GM18909 (cell line): ENCODE data around the gene HGF.

ENCODE experiments used
- ATAC-seq: cut with Tn5 transposase; IDR thresholded peaks from one replicate; pipeline ENCODE4 v1.9.1; 2021; ENCODE audit warnings: mild to moderate bottlenecking; ENCODE audit not compliant: unreplicated experiment, poor library complexity

Gene HGF

DNA sequence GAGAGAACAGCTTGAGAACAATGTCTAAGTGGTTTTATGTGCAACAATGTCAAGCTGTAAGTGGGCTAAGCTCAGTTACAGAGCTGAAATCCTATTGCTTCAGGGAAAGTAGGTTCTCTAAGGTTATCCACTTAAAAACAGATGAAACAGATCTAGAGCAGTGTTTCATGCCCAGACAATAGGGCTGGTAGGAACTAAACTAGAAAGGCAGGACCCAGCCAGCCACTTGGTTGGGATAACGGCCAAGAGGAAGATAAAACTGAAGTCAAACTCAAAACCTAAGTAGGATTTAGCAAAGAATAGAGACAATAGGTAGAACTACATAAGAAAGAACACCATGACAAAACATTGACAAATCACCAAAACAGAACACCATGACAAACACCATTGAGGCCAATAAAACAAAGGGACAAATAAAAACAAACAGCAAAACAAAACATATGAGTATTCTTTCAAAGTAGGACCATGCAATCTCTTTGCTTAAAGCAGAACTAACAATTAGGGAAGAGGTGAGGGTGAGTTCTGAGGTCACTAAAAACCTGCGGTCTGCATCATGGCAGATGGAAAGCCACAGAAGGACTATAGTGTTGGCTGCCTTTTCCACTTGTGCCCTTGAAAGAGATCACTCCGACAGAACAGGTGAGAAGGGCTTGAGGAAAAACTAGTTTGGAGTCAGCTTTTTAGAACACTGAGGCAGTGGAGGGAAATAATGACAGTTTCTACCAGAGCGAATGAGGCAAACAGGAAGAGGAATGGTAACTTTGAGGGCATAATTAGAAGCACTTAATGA lies 81.0 kb downstream of the HGF start:
- ATAC-seq: no peak

DNA sequence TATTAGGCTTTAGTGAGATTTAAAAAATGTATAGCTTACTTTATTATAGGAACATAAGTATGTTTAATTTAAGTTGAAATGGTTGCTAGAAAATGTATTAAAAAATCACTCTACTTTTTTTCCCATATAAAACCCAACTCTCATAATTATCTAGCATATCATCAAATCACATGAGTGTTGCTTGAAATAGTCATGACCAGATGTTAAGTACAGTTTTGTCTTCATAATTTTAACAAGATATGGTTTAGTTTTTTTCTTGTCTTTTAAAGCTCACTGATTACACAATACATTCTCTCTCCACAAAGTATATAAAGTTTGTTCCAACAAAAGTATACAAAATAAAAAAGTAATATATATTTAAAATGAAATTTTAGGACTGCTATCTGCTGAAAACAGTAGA lies 82.8 kb downstream of the HGF start:
- ATAC-seq: no peak

DNA sequence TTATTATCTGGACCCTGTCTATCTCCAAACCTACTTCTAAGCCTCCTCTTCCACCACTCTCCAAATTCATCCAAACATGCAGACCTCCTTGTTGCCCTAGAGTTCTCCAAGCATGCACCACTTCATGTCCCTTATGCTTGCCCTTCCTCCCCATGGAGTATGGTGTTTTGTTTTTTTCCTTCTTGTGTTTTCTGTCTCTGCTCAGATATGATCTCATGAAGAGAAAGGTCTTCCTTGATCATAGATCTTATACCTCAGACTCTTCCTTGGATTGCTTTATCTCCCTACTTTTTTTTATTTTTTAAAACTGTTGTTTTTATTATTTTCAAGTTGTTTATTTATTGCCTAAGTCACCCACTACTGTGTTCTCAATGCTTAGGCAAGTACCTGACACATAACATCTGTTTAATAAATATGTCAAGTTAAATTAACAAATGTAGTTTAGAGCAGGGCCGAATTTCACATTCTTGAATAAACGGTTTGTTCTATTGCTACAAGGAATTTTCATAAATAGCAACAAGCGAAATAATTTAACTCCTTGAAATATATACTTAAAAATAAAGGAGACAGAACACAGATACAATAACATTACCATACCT lies 84.5 kb downstream of the HGF start:
- no peak for ATAC-seq

DNA sequence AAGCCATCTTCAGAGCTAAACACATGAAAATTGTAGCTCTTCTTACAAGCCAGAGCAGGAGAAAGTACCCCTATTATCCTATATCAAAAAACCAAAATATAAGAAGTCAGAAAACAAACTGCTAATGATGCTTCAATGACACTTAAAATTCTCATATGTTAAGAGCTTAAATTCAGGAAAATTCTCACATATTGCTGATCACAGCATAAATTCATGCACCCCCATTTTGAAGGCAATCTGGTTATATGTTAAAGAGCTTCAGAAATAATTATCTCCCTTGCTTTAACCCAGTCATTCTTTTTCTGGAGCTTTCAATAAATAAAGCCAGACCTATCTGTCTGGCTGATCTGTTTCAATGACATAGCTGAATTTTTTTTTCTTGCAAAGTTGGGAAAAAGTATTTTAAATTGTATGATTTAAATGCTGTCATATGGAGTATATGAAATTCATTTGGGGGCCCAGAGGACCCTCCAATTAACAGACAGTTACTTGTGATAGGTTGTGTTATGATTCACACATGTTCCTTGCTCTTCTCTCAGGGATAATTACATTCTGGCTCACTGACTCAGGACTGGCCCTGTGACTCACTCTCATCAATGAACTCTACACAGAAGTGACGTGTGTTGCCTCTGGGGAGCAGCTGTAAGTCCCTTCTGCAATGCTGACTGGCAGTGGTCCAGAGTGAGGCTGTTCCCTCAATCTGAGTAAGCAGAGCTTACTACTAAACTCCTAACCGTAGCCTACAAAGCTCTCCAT lies 85.2 kb downstream of the HGF start:
- peak; percentile 91 for ATAC-seq

DNA sequence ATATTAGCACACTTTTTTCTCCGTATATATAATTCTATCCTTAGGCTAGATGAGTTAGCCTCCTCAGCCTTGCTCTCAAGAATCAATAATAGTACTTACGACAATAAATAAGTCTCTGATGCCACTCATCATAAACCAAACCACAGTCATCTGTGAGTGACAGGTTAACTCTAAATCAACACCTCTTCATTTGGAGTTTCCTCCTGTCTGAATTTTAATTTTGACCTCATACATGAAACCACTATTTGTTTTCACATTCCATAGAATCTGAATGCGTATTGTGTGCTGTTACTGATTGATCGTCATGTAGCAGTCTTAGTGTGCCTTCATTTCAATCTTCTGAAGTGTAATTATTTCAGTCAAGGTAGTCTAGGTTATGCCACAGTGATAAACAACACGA lies 85.8 kb downstream of the HGF start:
- no peak for ATAC-seq

DNA sequence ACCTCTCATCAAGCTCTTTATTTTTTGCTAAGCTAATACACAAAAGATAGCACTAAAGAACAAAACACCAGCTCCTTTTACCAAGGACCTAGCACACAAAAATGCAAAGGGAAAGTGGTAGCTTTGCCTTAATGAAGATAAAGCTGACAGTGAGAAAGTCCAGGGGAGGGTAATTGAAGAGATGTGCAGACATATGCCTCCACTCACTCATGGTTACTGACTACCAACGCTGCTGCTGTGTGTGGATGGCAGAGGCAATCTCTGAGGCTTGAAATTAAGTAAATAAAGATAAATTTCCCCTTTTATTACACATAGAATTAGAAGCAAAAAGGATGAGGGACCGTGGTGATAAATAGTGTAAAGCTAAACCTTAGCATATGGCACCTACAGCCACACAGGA lies 87.0 kb downstream of the HGF start:
- no peak for ATAC-seq

DNA sequence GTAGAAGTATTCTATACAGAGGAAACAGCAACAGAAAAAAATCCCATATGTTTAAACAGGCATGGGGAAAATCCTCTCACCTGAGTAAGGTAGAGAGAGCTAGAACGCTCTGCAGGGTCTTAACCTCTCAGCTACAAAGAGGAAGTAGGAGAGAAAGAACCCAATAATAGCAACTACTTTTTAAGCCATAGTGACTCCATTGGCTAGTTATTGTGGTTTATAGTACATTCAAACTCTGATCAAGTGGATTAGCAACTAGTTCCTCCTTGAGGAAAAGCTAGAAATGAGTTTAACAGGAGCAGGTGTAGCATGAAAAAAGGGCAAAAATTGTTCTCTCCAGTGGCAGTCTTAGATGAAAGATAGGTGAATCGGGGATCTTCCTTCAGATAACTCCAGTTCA lies 89.7 kb downstream of the HGF start:
- no peak for ATAC-seq

DNA sequence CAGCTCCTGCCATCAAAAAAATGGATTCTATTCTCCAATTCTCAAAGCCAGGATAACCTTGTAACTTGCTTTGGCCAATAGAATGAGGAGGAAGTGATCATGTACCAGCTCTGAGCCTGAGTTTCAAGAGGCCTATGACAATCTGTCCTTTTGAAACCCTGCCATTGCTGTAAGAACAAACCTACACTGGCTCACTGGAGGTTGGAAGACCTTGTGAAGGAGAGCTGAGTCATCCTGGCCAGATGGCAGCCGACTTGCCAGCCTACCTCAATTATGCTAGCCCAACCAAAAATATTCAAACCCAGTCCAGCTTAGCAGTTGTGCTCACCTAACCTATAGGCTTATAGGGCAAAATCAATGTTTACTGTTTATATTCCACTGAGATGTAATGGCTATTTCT lies 93.0 kb downstream of the HGF start:
- ATAC-seq: no peak

DNA sequence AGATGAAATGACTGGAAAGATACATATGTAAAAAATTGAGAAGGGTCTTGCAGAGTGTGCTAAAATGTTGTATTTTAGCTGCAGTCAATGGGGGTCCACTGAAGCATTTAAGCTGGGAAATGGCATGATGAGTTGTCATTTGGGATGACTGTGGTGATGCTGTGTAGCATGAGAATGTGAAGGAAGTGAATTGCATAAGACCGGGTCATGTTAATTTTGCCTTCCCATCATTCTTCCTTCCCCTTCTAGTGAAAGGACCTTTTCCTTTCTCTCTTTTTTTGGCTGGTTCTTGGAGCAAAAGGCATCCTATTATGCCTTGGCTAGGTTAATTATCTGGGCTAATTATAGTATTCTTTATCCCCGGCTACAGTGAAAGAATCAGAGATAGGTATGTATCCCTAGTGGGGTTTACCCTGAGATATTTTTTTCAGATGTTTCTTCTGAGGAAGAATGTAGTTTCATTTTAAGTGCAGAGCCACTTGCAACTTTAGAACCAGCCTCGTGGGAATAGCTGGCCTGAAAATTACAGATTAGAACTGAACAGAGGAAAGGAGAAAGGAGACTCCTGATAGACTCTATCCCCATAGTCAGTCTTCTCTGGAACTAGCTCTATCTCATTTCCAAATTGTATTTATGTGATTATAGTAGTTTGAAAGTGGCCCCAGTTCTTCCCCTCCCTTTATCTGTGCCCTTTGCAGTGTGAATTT lies 93.6 kb downstream of the HGF start:
- ATAC-seq: no peak

DNA sequence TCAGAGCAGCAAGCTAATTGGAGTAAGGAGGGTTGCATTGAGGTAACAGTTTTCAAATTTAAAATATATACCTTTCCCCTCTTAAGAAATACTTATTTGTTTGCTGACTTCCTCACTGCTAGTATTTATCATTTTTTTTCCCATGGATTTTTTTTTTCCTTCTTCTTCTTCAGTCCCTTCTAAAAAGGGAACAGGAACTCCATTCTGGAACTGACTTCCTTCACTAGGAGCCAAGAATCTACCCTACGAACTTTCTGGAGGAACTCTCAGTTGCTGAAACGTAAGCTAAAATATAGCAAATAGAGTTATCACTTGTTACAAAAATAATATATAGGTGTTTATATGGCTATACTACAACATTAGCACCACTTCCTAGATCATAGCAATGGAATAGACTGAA lies 95.4 kb downstream of the HGF start:
- no peak for ATAC-seq

DNA sequence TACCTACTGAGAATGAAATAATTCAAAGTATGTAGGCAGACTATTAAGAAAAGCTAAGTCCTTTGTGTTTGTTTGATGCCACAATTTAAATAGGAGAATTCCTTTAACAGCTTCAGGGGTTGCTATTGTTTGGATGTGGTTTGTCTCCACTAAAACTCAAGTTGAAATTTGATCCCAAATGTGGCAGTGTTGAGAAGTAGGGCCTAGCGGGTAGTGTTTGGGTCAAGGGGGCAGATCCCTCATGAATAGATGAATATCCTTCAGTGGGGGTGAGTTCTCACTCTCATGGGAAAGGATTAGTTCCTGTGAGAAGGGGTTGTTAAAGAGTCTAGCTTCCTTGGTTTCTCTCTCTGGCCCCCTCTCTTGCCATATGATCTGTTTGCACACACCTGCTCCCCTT lies 97.0 kb downstream of the HGF start:
- no peak for ATAC-seq

DNA sequence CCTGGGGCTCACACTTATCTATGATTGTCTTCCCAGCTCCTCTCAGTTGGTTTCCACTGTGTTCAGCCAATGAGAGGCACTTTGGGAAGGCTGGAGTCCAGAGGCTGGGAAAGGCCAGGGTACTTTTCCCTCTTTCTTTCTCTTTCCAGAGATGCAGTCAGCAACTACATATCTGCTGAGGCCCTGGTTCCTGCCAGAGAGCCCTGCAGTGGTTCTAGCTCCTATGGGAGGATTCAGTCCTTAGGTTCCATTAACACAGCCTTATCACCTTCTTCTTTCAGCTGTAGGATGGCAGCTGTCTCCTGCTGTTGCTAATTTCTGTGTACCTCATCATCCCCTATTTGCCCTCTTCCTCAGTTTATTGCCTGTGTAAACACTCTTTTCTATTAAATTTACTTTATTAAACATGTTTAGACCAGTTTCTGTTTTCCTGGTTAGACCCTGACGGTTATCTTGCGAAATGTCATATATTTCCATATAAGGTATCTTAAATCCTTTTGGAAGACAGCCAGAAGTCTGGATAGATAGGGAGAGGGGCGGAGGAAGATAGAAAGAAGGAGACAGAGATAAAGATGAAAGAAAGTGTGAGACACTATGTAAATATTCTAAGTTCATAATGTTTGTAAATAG lies 100.3 kb downstream of the HGF start:
- ATAC-seq: no peak

DNA sequence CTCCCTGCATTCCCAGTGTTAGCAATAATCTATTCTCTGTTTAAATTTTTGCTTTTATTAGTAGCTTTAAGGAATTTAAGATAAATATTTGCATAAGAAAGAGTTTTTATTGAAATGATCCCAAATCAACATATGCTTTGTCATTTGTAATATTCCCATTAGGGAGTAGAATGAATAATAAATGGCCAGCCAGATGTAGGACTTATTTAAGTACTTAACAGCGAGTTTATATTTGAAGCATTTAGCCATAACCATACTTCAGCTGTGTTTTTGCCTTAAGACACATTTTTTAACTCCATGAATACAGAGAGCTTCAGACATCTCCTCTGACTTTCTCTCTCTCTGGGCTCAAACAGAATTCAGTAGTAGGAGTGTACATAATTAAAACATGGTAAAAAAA lies 103.6 kb downstream of the HGF start:
- ATAC-seq: no peak

DNA sequence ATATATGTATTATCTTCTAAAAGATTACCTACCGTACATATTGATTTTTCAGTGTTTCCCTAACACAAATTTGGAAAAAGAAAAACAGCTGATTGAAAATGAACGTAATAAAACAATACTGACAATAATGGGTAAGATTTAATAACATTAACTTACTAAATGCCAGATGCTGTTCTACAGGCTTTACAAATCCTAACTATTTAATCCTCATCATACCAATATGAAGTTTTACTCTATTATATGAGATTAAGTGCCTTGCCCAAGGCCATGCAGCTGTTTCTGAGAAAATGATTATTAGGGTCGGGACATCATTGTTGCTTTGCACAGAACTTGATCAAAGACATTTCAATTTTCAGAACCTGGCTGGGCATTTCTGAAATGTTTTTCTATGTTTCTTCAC lies 104.6 kb downstream of the HGF start:
- ATAC-seq: no peak

DNA sequence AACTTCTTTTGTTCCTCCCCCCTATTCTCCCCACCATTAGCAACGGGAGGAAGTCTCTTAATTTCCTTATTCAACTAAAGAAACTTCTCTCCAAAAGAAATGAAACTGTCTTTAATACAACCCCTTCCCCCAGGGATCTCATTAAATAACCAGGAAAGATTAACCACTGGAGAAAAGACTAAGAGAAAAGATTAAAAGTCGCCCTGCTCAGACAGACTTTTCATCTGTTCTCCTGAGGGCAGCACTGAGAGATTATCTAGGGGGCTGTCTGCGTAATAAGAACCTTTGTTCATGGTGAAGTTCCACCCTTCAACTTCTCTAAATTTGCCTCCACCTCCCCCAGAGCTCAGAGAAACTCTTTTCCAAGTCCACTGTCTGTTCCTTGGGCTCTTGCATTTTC lies 105.5 kb downstream of the HGF start:
- no peak for ATAC-seq

DNA sequence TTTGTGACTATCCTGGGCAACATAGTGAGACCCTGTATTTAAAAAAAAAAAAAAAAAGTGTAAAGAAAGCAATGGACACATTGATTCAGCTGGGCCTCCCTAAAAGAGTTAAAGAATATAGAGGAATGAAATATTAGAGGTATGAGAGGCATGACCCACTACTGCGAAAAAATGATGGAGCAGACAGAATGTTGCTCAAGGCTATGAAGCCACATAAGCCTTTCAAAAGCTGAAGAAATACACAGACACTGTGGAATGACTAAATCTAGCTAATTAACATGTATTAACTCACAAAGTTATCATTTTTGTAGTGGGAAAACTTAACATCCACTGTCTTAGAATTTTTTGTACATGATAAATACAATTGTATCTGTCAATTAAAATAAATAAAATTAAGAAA lies 107.3 kb downstream of the HGF start:
- no peak for ATAC-seq

DNA sequence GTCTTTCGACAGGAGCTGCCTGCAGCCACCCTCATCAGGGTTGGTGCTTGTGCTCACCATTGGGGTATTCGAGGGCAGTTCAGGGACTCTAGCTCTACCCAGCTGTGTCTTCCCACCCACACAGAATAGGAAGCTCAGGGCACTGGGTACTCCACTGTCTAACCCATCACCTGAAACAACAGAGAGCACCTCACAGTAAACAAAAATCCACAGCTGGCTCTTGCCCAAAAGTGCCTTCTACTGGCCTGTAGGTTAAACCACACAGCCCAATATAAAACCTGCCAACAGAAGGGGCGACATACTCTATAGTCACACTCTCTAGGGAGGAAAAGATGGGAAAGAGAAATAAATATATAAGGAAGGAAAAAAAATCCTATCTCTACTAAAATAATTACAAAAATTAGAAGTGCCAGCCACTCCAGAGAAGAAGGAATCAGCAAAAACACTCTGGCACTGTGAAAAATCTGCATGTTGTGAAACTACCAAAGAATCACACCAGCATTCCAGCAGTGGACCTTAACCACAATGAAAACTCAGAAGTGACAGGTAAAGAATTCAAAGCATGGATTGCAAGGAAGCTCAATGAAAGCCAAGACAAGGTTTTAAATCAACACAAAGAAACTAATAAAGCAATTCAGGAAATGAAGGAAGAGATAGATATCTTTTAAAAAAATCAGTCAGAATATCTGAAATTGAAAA lies 110.0 kb downstream of the HGF start:
- no peak for ATAC-seq

DNA sequence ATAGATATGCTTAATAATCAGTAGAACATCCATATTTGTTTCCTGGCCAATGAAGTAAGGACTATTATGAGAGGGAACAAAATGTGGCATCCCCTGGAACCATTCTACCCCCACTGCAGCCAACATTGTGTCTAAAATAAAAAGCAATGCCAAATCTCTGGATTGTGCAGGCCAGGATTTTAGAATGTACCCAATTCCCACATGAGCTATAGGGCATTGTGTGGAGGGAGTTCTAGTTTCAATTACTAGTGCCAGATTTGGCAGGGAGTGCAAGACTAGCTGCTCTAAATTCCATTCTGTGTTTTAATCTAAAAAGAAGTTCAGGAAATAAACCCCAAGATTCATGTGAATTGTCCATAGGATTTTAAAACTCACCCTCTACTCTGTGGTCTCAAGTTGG lies 112.3 kb downstream of the HGF start:
- no peak for ATAC-seq

DNA sequence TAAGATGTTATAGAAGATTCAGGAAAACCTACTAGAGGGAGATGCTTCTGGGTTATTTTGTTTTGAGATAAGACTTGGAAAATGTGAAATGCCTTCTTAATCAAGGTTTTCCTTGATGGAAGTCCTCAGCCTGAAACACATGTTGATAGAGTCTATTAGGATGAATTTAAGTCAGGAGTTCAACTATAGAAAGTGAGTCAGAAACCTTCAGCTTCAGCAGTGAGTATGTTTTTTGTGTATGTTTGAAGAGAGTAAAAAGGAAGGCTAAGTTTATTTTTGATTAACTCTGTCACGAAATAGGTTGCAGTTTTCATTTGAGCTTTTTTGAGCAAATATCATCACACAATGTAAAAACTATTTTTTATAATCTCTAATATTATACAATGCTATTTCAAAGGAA lies 114.6 kb downstream of the HGF start:
- no peak for ATAC-seq

DNA sequence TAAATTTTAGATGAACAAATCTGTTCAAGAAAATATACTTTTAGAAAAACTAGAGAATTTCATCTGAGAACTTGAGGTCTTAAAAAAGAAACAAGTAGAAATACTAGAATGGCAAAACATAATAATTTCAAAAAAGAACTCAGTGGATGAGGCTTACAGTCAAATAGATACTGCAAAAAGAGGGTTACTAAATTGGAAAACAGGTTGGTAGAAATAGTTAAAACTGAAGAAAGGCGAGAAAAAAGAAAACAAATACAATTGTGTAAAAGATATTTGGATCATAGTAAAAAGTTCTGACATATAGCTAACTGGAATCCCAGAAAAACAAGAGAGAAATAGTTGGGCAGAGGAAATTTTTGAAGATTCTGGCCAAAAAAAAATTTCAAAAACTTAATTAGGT lies 117.6 kb downstream of the HGF start:
- no peak for ATAC-seq
